ENCODE data around the gene OR51E1. TPM values are rescaled to one million over a fixed set of nuclear protein-coding genes. Genes with fewer than 3 reads are reported as not detected.

Gene OR51E1
- total RNA-seq, 4 donors from 2014 or later, result 0.33 to 1.3 (median 1.2) TPM; not detected in 1

DNA sequence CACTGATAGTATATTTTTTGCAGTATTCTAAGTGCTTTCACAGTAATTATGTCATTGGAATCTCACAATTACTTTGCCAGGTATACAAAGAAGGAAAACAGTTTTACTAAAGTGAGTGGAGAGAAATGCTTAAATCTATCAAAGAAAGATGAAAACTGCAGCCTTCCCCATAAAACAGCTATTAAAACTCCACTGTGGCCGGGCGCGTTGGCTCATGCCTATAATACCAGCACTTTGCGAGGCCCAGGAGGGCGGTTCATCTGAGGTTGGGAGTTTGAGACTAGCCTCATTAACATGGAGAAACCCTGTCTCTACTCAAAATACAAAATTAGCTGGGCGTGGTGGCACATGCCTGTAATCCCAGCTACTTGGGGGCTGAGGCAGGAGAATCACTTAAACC, 19.1 kb downstream of the OR51E1 start:
- TF ChIP-seq, protein P1, sequence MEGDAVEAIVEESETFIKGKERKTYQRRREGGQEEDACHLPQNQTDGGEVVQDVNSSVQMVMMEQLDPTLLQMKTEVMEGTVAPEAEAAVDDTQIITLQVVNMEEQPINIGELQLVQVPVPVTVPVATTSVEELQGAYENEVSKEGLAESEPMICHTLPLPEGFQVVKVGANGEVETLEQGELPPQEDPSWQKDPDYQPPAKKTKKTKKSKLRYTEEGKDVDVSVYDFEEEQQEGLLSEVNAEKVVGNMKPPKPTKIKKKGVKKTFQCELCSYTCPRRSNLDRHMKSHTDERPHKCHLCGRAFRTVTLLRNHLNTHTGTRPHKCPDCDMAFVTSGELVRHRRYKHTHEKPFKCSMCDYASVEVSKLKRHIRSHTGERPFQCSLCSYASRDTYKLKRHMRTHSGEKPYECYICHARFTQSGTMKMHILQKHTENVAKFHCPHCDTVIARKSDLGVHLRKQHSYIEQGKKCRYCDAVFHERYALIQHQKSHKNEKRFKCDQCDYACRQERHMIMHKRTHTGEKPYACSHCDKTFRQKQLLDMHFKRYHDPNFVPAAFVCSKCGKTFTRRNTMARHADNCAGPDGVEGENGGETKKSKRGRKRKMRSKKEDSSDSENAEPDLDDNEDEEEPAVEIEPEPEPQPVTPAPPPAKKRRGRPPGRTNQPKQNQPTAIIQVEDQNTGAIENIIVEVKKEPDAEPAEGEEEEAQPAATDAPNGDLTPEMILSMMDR (IDR thresholded peaks at IDR 0.05), result no peak
- TF ChIP-seq POLR2AphosphoS5 (IDR thresholded peaks at IDR 0.05) (no peak), EP300 (IDR thresholded peaks at IDR 0.05) (no peak), POLR2A (IDR thresholded peaks at IDR 0.05; ENCODE audit: low read depth) (no peak)
- DNase-seq (ENCODE audit: extremely low spot score), result no peak
- H3K27ac ChIP-seq (replicated peaks in 1 of 4), result no peak overlapping the region
- H3K27me3 ChIP-seq, result no peaks in the 10 kb centered on the region
- no peak overlapping the region for H3K4me3 ChIP-seq
- intact Hi-C loops (cut with DNase I), result no loop called here
- no peaks in the 10 kb centered on the region for H3K4me1 ChIP-seq
- H3K36me3 ChIP-seq, result no peaks in the 10 kb centered on the region
- no peaks in the 10 kb centered on the region for H3K9me3 ChIP-seq
- 92% methylated on average over 6 of the region's 6 CpGs for WGBS

DNA sequence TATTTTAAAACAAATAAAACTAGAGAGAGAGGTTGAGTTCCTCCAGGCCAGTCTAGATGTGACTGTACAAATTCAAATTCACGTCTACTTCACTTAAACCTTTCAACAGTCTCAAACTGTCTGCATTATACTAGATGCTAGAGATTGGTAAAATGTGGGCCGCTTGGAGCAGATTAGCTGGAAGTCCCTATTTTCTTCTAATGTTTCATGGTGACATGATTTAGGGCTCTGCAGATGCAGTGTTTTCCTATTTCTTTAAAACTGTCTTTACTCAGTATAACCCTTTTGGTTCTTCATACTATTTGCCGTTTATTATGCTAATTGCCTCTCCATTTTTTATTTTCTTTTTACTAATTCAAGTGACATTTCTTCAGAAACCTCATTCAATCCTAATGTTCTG, 20.4 kb downstream of the OR51E1 start:
- TF ChIP-seq, protein P1 (IDR thresholded peaks at IDR 0.05), result no peak
- TF ChIP-seq EP300 (IDR thresholded peaks at IDR 0.05), result no peak
- TF ChIP-seq POLR2A (IDR thresholded peaks at IDR 0.05; ENCODE audit: low read depth), result no peak
- TF ChIP-seq POLR2AphosphoS5 (IDR thresholded peaks at IDR 0.05), result no peak
- DNase-seq (ENCODE audit: extremely low spot score), result no peak
- intact Hi-C loops (cut with DNase I), result no loop called here
- Histone ChIP-seq H3K36me3 (no peaks in the 10 kb centered on the region), H3K27me3 (no peaks in the 10 kb centered on the region), H3K9me3 (no peaks in the 10 kb centered on the region), H3K4me3 (no peak overlapping the region), H3K27ac (replicated peaks in 1 of 4) (no peak overlapping the region), H3K4me1 (no peaks in the 10 kb centered on the region)
- WGBS, result 87% methylated on average over 3 of the region's 3 CpGs

DNA sequence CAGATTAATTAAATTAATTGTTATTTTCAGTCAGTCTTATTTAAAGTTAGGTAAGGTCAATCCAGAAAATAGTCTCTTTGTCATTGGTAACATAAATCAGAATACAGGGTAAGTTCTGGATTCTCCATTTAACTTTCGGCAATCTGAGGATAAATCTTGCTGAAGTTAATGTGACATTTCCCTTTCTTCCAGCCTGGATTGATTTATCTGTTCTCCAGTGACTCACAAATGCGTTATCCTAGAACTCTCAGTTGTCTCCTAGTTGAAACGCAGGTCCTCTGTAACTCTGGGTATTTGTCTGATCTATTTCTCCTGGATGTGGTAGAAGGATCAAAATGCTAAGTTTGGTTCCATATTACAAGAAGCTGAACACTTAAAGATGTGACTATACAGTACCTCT, 21.0 kb downstream of the OR51E1 start:
- no peaks in the 10 kb centered on the region for H3K9me3 ChIP-seq
- H3K27ac ChIP-seq (replicated peaks in 1 of 4), result no peak overlapping the region
- H3K4me3 ChIP-seq, result no peak overlapping the region
- H3K27me3 ChIP-seq, result no peaks in the 10 kb centered on the region
- no peak for TF ChIP-seq EP300 (IDR thresholded peaks at IDR 0.05)
- no peak for TF ChIP-seq POLR2AphosphoS5 (IDR thresholded peaks at IDR 0.05)
- TF ChIP-seq POLR2A (IDR thresholded peaks at IDR 0.05; ENCODE audit: low read depth), result no peak
- TF ChIP-seq, protein P1 (IDR thresholded peaks at IDR 0.05), result no peak
- intact Hi-C loops (cut with DNase I), result no loop called here
- no peak for DNase-seq (ENCODE audit: extremely low spot score)
- no peaks in the 10 kb centered on the region for H3K4me1 ChIP-seq
- no peaks in the 10 kb centered on the region for H3K36me3 ChIP-seq
- WGBS, result 52% methylated on average over 3 of the region's 3 CpGs

DNA sequence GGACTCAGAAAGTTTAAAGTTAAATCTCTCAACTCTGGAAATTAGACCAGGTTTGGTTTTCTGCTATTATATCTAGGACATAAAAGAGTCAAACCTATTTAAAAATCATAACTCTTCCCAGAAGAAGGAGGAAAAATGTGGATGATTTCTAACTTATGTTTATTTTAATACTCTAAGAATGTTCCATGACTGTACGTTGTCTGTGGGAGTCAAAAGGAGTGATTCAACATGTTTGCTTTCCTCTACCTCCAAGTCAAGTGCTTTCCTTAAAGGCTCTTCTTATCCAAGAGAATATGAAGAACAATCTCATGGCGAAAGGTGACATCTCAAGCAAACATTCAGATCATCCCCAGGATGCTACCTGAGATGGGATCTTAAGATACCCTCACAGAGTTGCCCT, 21.6 kb downstream of the OR51E1 start:
- H3K4me1 ChIP-seq, result no peaks in the 10 kb centered on the region
- H3K27ac ChIP-seq (replicated peaks in 1 of 4), result no peak overlapping the region
- no peaks in the 10 kb centered on the region for H3K9me3 ChIP-seq
- no peak for DNase-seq (ENCODE audit: extremely low spot score)
- TF ChIP-seq, protein P1 (IDR thresholded peaks at IDR 0.05), result no peak
- no peak for TF ChIP-seq EP300 (IDR thresholded peaks at IDR 0.05)
- no peak for TF ChIP-seq POLR2A (IDR thresholded peaks at IDR 0.05; ENCODE audit: low read depth)
- TF ChIP-seq POLR2AphosphoS5 (IDR thresholded peaks at IDR 0.05), result no peak
- no peaks in the 10 kb centered on the region for H3K36me3 ChIP-seq
- H3K4me3 ChIP-seq, result no peak overlapping the region
- intact Hi-C loops (cut with DNase I), result no loop called here
- H3K27me3 ChIP-seq, result no peaks in the 10 kb centered on the region
- 51% methylated on average over 2 of the region's 2 CpGs for WGBS

DNA sequence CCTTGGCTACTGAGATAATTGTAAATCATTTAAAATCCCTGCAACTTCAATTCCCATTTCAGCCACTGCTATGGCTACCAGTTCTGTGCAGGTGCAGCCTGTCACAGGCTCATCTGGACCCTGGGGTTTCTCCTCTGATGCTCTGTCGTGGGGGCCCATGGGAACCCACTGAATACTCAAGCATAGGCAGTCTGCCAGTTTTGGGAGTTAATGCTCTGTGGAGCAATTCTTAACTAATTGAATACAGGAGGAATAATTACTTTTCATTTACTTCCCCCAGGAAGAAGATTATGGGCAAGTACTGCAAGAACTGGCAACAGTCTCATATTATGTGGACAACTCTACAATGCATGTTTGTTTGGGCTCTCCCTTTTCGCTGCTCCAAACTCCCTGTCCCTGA, 28.0 kb downstream of the OR51E1 start:
- Histone ChIP-seq H3K27me3 (no peaks in the 10 kb centered on the region), H3K4me3 (no peak overlapping the region), H3K9me3 (no peaks in the 10 kb centered on the region), H3K36me3 (no peaks in the 10 kb centered on the region), H3K4me1 (peaks cover 0 to 15% (median 4%) of the 10 kb centered on the region in 4 donors), H3K27ac (replicated peaks in 1 of 4) (no peak overlapping the region)
- no peak for DNase-seq (ENCODE audit: extremely low spot score)
- intact Hi-C loops (cut with DNase I), result no loop called here
- WGBS, result 74% methylated on average over 2 of the region's 2 CpGs
- TF ChIP-seq EP300 (IDR thresholded peaks at IDR 0.05) (no peak), POLR2A (IDR thresholded peaks at IDR 0.05; ENCODE audit: low read depth) (no peak), POLR2AphosphoS5 (IDR thresholded peaks at IDR 0.05) (no peak)
- TF ChIP-seq, protein P1 (IDR thresholded peaks at IDR 0.05), result no peak
